ENCODE data around the gene MARCHF3.
"Not testable (repeated sequence)": the region's sequence is repeated elsewhere in the genome, so short reads cannot be mapped to it uniquely, and the experiment has no call there.

The MARCHF3 gene

GRCh38 chr5:127009784-127010183 is 20.6 kb downstream of the MARCHF3 start:
- no peaks in the 10 kb centered on the region for H3K36me3 Mint-ChIP-seq
- H3K4me1 Mint-ChIP-seq = peaks cover 45% of the 10 kb centered on the region
- H3K27me3 Mint-ChIP-seq = no peaks in the 10 kb centered on the region

GRCh38 chr5:127008300-127008975 is 21.9 kb downstream of the MARCHF3 start:
- H3K9me3 Mint-ChIP-seq = no peaks in the 10 kb centered on the region
- H3K36me3 Mint-ChIP-seq = no peaks in the 10 kb centered on the region
- H3K27ac Mint-ChIP-seq = no peak overlapping the region
- H3K27me3 Mint-ChIP-seq = no peaks in the 10 kb centered on the region
- no peak overlapping the region for H3K4me3 Mint-ChIP-seq
- peaks cover 32% of the 10 kb centered on the region for H3K4me1 Mint-ChIP-seq

More at GRCh38 chr5:127009784-127010183, 20.6 kb downstream of the MARCHF3 start:
- H3K27ac Mint-ChIP-seq = no peak overlapping the region
- no peaks in the 10 kb centered on the region for H3K9me3 Mint-ChIP-seq
- H3K4me3 Mint-ChIP-seq = no peak overlapping the region

- peaks cover 3% of the 10 kb centered on the region for H3K36me3 Mint-ChIP-seq
- no peak overlapping the region for H3K4me3 Mint-ChIP-seq
- peaks cover 23% of the 10 kb centered on the region for H3K4me1 Mint-ChIP-seq
- H3K27me3 Mint-ChIP-seq = no peaks in the 10 kb centered on the region
- no peaks in the 10 kb centered on the region for H3K9me3 Mint-ChIP-seq
- H3K27ac Mint-ChIP-seq = no peak overlapping the region
Observed at GRCh38 chr5:127007522-127007921, 22.8 kb downstream of the MARCHF3 start.

- Mint-ChIP-seq H3K9me3 (no peaks in the 10 kb centered on the region), H3K36me3 (peaks cover 5% of the 10 kb centered on the region), H3K27ac (no peak overlapping the region), H3K27me3 (no peaks in the 10 kb centered on the region), H3K4me1 (peaks cover 15% of the 10 kb centered on the region), H3K4me3 (no peak overlapping the region)
Observed at GRCh38 chr5:127006744-127007143, 23.6 kb downstream of the MARCHF3 start.

GRCh38 chr5:127005282-127005681 is 25.1 kb downstream of the MARCHF3 start:
- H3K9me3 Mint-ChIP-seq, H3K27me3 Mint-ChIP-seq, H3K4me1 Mint-ChIP-seq, H3K36me3 Mint-ChIP-seq, H3K4me3 Mint-ChIP-seq, H3K27ac Mint-ChIP-seq: not testable (repeated sequence)

GRCh38 chr5:127004721-127005120 is 25.6 kb downstream of the MARCHF3 start:
- Mint-ChIP-seq H3K9me3 (no peaks in the 10 kb centered on the region), H3K4me1 (peaks cover 8% of the 10 kb centered on the region), H3K4me3 (no peak overlapping the region), H3K27ac (no peak overlapping the region), H3K36me3 (peaks cover 6% of the 10 kb centered on the region), H3K27me3 (no peaks in the 10 kb centered on the region)

- no peak overlapping the region for H3K4me3 Mint-ChIP-seq
- peaks cover 8% of the 10 kb centered on the region for H3K36me3 Mint-ChIP-seq
- peaks cover 5% of the 10 kb centered on the region for H3K4me1 Mint-ChIP-seq
- H3K27ac Mint-ChIP-seq = no peak overlapping the region
- H3K9me3 Mint-ChIP-seq = no peaks in the 10 kb centered on the region
- no peaks in the 10 kb centered on the region for H3K27me3 Mint-ChIP-seq
Observed at GRCh38 chr5:127003798-127004495, 26.4 kb downstream of the MARCHF3 start.

- no peak overlapping the region for H3K27ac Mint-ChIP-seq
- H3K9me3 Mint-ChIP-seq = no peaks in the 10 kb centered on the region
- peaks cover 9% of the 10 kb centered on the region for H3K4me1 Mint-ChIP-seq
- peaks cover 8% of the 10 kb centered on the region for H3K36me3 Mint-ChIP-seq
- no peak overlapping the region for H3K4me3 Mint-ChIP-seq
- H3K27me3 Mint-ChIP-seq = no peaks in the 10 kb centered on the region
Observed at GRCh38 chr5:127002390-127002789, 28.0 kb downstream of the MARCHF3 start.

- Mint-ChIP-seq H3K4me1 (peaks cover 5% of the 10 kb centered on the region), H3K4me3 (no peak overlapping the region), H3K27me3 (no peaks in the 10 kb centered on the region), H3K27ac (no peak overlapping the region), H3K36me3 (peaks cover 8% of the 10 kb centered on the region), H3K9me3 (no peaks in the 10 kb centered on the region)
Observed at GRCh38 chr5:127001621-127002296, 28.6 kb downstream of the MARCHF3 start.

- H3K27ac Mint-ChIP-seq = no peak overlapping the region
- H3K9me3 Mint-ChIP-seq = no peaks in the 10 kb centered on the region
- no peak overlapping the region for H3K4me3 Mint-ChIP-seq
- no peaks in the 10 kb centered on the region for H3K27me3 Mint-ChIP-seq
- peaks cover 11% of the 10 kb centered on the region for H3K36me3 Mint-ChIP-seq
- H3K4me1 Mint-ChIP-seq = peaks cover 27% of the 10 kb centered on the region
Observed at GRCh38 chr5:126998895-126999570, 31.3 kb downstream of the MARCHF3 start.

- no peak overlapping the region for H3K27ac Mint-ChIP-seq
- H3K9me3 Mint-ChIP-seq = no peaks in the 10 kb centered on the region
- peaks cover 11% of the 10 kb centered on the region for H3K36me3 Mint-ChIP-seq
- H3K27me3 Mint-ChIP-seq = no peaks in the 10 kb centered on the region
- no peak overlapping the region for H3K4me3 Mint-ChIP-seq
- peaks cover 34% of the 10 kb centered on the region for H3K4me1 Mint-ChIP-seq
Observed at GRCh38 chr5:126998201-126998631, 32.1 kb downstream of the MARCHF3 start.

- Mint-ChIP-seq H3K4me1 (peaks cover 46% of the 10 kb centered on the region), H3K27ac (no peak overlapping the region), H3K36me3 (peaks cover 4% of the 10 kb centered on the region), H3K4me3 (no peak overlapping the region), H3K27me3 (no peaks in the 10 kb centered on the region), H3K9me3 (no peaks in the 10 kb centered on the region)
Observed at GRCh38 chr5:126995689-126996088, 34.7 kb downstream of the MARCHF3 start.

- H3K27me3 Mint-ChIP-seq = no peaks in the 10 kb centered on the region
- peaks cover 51% of the 10 kb centered on the region for H3K4me1 Mint-ChIP-seq
- H3K9me3 Mint-ChIP-seq = no peaks in the 10 kb centered on the region
- no peak overlapping the region for H3K4me3 Mint-ChIP-seq
- peaks cover 4% of the 10 kb centered on the region for H3K36me3 Mint-ChIP-seq
- H3K27ac Mint-ChIP-seq = no peak overlapping the region
Observed at GRCh38 chr5:126995039-126995438, 35.3 kb downstream of the MARCHF3 start.

GRCh38 chr5:126994485-126994884 is 35.9 kb downstream of the MARCHF3 start:
- Mint-ChIP-seq H3K9me3 (no peaks in the 10 kb centered on the region), H3K27ac (no peak overlapping the region), H3K36me3 (peaks cover 4% of the 10 kb centered on the region), H3K4me1 (peaks cover 54% of the 10 kb centered on the region), H3K27me3 (no peaks in the 10 kb centered on the region), H3K4me3 (no peak overlapping the region)

- no peaks in the 10 kb centered on the region for H3K9me3 Mint-ChIP-seq
- peak overlapping the region; percentile 78 for H3K4me3 Mint-ChIP-seq
- H3K27me3 Mint-ChIP-seq = no peaks in the 10 kb centered on the region
- H3K4me1 Mint-ChIP-seq = peaks cover 65% of the 10 kb centered on the region
- H3K36me3 Mint-ChIP-seq = no peaks in the 10 kb centered on the region
- H3K27ac Mint-ChIP-seq = peak overlapping the region; percentile 98
Observed at GRCh38 chr5:126988021-126988569, 42.3 kb downstream of the MARCHF3 start.

All from activated naive CD4-positive, alpha-beta T cell treated with anti-CD3 and anti-CD28 coated beads, Interleukin-2, amount 50 U/mL, for 24 hours (primary cell).